Measurements from ENCODE around the gene ATF6B. TPM values are rescaled to one million over a fixed set of nuclear protein-coding genes. Genes with fewer than 3 reads are reported as not detected.

Gene ATF6B
- total and polyA plus RNA-seq, 2 of the 8 experiments (the other 6 are each of a cell fraction or from before 2014, with no cell fraction given), result 38.1 to 42.2 TPM

DNA sequence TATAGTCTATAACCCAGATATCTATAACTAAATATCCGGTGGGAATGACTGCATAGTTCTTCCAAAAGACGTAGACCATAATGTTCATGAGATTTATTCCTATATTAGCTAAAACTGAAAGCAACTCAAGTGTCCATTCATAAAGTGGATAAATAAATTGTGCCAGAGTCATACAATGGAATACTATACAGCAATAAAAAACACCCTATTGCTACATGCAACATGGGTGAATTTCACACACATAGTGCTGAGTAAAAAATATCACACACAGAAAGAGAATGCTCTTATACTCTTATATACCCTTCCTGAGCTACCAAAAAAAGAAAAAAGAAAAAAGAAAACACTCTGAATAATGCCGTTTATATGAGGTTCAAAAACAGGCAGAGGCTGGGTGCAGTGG lies 25.8 kb downstream of the ATF6B start:
- H3K23me2 ChIP-seq (ENCODE audit: low read depth, low read length), result 0 out of 2 replicates have a peak, but pooled peaks cover 2% of the 10 kb centered on the region
- H4K8ac ChIP-seq (ENCODE audit: extremely low read depth, insufficient read depth, low read length), result no peak overlapping the region
- no peaks in the 10 kb centered on the region for H3K79me2 ChIP-seq (ENCODE audit: control insufficient read depth in 1 of 2, insufficient read depth in 2 of 2, low read length in 2 of 2)
- DNase-seq (ENCODE audit: low read depth in 1 of 2, low spot score in 2 of 2) (no peak), FAIRE-seq (no peak)
- H3K4me2 ChIP-seq (ENCODE audit: insufficient read depth in 1 of 2, low read depth in 2 of 2, low read length in 2 of 2), result no peak overlapping the region
- H2BK15ac ChIP-seq (ENCODE audit: low read length), result no peak overlapping the region
- TF ChIP-seq KDM1A (IDR thresholded peaks at IDR 0.05; ENCODE audit: borderline replicate concordance, low read length), result no peak
- no peak for TF ChIP-seq SIRT6 (IDR thresholded peaks at IDR 0.05; ENCODE audit: low read length)
- no peak for TF ChIP-seq BCL11A (IDR thresholded peaks at IDR 0.05; ENCODE audit: low read depth in 2 of 2, low read length in 2 of 2)
- no peak for TF ChIP-seq JUN (IDR thresholded peaks at IDR 0.05; ENCODE audit: low read depth, low read length)
- TF ChIP-seq RFX5 (IDR thresholded peaks at IDR 0.05; ENCODE audit: borderline replicate concordance, low read depth, low read length), result no peak
- TF ChIP-seq POU5F1 (IDR thresholded peaks at IDR 0.05; ENCODE audit: low read depth, low read length), result no peak
- no peak for TF ChIP-seq EZH2 (IDR thresholded peaks at IDR 0.05; ENCODE audit: low read depth, low read length, severe bottlenecking)
- TF ChIP-seq TAF1 (IDR thresholded peaks at IDR 0.05; ENCODE audit: low read depth, low read length), result no peak
- no peak overlapping the region for H3K9ac ChIP-seq (replicated peaks in 1 of 4; ENCODE audit: extremely low read depth in 1 of 4, low read depth in 3 of 4, low read length in 3 of 4)
- no peaks in the 10 kb centered on the region for H3K36me3 ChIP-seq (ENCODE audit: control insufficient read depth in 2 of 4, insufficient read depth in 4 of 4, low read length in 3 of 4)
- H4K91ac ChIP-seq (replicated peaks; ENCODE audit: insufficient read length, low read length), result no peak overlapping the region
- ChIA-PET CTCF (ENCODE audit: partially characterized antibody) (interaction anchor here (0.9 to 9.3 kb wide), 4 partner anchors 10 to 16 kb away, joined by 3 to 63 read pairs (median 6); no protein-coding TSS in a partner anchor), POLR2A (ENCODE audit: partially characterized antibody) (interaction anchor here (0.7 kb wide), 1 partner anchor 1859 kb away, joined by 4 read pairs; no protein-coding TSS in a partner anchor)
- no peak overlapping the region for H3K4ac ChIP-seq (replicated peaks; ENCODE audit: insufficient read length, low read depth, low read length)
- H2BK120ac ChIP-seq (replicated peaks; ENCODE audit: low read depth, low read length), result no peak overlapping the region
- no peak overlapping the region for H3K14ac ChIP-seq (ENCODE audit: insufficient read length)
- no peak overlapping the region for H2BK20ac ChIP-seq (ENCODE audit: low read length)
- H3K9me3 ChIP-seq (ENCODE audit: insufficient read depth in 2 of 2, low read depth in 1 of 2, low read length in 1 of 2), result no peaks in the 10 kb centered on the region
- no peaks in the 10 kb centered on the region for H3K4me1 ChIP-seq (replicated peaks in 1 of 4; ENCODE audit: control insufficient read depth in 3 of 4, insufficient read depth in 4 of 4, low read length in 3 of 4)
- H3K79me1 ChIP-seq (ENCODE audit: low read depth, low read length), result no peaks in the 10 kb centered on the region
- no peak overlapping the region for H2BK12ac ChIP-seq (ENCODE audit: low read depth, low read length)
- no peak overlapping the region for H2AFZ ChIP-seq (ENCODE audit: low read length)
- H4K5ac ChIP-seq (ENCODE audit: insufficient read length, low read depth, low read length), result no peak overlapping the region
- H3K18ac ChIP-seq (ENCODE audit: extremely low read depth, low read length), result no peak overlapping the region
- no peak overlapping the region for H3K56ac ChIP-seq (replicated peaks; ENCODE audit: insufficient read length, low read depth, low read length)
- H3K4me3 ChIP-seq (ENCODE audit: extremely low read depth in 1 of 4, insufficient read depth in 2 of 4, low read depth in 3 of 4, low read length in 4 of 4), result no peak overlapping the region
- no peak overlapping the region for H3K27ac ChIP-seq (ENCODE audit: low read depth, low read length)
- H4K20me1 ChIP-seq (replicated peaks in 1 of 2; ENCODE audit: control insufficient read depth in 1 of 2, insufficient read depth in 2 of 2, low read length in 2 of 2), result peaks cover 0 to 1% of the 10 kb centered on the region in 2 experiments
- no peak overlapping the region for H2AK5ac ChIP-seq (ENCODE audit: low read depth, low read length)
- H3K27me3 ChIP-seq (replicated peaks in 1 of 4; ENCODE audit: control insufficient read depth in 3 of 4, extremely low read depth in 1 of 4, insufficient read depth in 3 of 4, low read length in 3 of 4), result peaks cover 0 to 5% (median 0%) of the 10 kb centered on the region in 4 experiments; a peak in 1 of 7 replicates
- H3K23ac ChIP-seq (ENCODE audit: insufficient read length), result no peak overlapping the region
- WGBS, 2 experiments (ENCODE audit: extremely low coverage in 1 of 2, insufficient coverage in 1 of 2, insufficient read length in 1 of 2, insufficient replicate concordance in 2 of 2, low coverage in 1 of 2, low lambda C conversion rate in 2 of 2, missing lambda C conversion rate in 1 of 2), result 92% methylated on average over 3 of the region's 3 CpGs; no CpG with 5 or more reads in 1 of the 2 experiments
- no peak overlapping the region for H2BK5ac ChIP-seq (ENCODE audit: low read depth, low read length)

All from H1 (cell line).